Endothelial cell of umbilical vein (primary cell): ENCODE data around the gene SEMA4A. TPM values are rescaled to one million over a fixed set of nuclear protein-coding genes. Genes with fewer than 3 reads are reported as not detected.

Experiments
- BruUV-seq: library from RNA; stranded (reverse); fragments of 400-500 nt; replicated peaks from 2 replicates; lab custom pipeline; 2021; lab: Mats Ljungman, UMichigan
- CTCF ChIA-PET: fragments of 300-600, 350-600 bp; sonication (Branson Sonifier 250); formaldehyde crosslinking; loops from one replicate; lab custom pipeline; 2021; ENCODE audit warnings: antibody characterized with exemption, inconsistent platforms; lab: Charles Lee
- POLR2A ChIA-PET: fragments of 300-600, 350-600 bp; sonication (Branson Sonifier 250); formaldehyde crosslinking; loops from one replicate; lab custom pipeline; 2021; ENCODE audit warnings: antibody characterized with exemption, inconsistent platforms; lab: Charles Lee
- DNase-seq: peaks from one replicate; pipeline ENCODE4 v3.0.0-alpha.2; 2011; ENCODE audit warnings: low read depth, low spot score
- FAIRE-seq: peaks from 2 replicates; lab custom pipeline; 2011; peaks lifted over from hg19 to GRCh38; lab: Jason Lieb, UNC
- H2AFZ ChIP-seq: 2 replicates; pipeline ENCODE4 v1.6.0; 2012; ENCODE audit warnings: low read depth, low read length, control low read depth, inconsistent platforms
- H3K27ac ChIP-seq: 2 replicates; pipeline ENCODE4 v1.5.1; 2011; ENCODE audit warnings: low read depth, mild to moderate bottlenecking, control low read depth, low read length, moderate library complexity; ENCODE audit not compliant: insufficient read depth
- H3K27me3 ChIP-seq, 2 experiments: 2 replicates each; pipeline versions ENCODE4 v1.6.0 to v1.6.1; 2011; ENCODE audit warnings: low read length in 2 of 2, mixed read lengths in 1 of 2; ENCODE audit not compliant: control insufficient read depth in 2 of 2, insufficient read depth in 2 of 2
- H3K36me3 ChIP-seq, 2 experiments: 2 replicates in 1 of 2; 3 replicates in 1 of 2; pipeline ENCODE4 v1.5.1; 2011; ENCODE audit warnings: low read length in 2 of 2, mild to moderate bottlenecking in 1 of 2, moderate library complexity in 1 of 2; ENCODE audit not compliant: control insufficient read depth in 2 of 2, insufficient read depth in 2 of 2; ENCODE audit errors: extremely low read depth in 1 of 2
- H3K4me1 ChIP-seq: 3 replicates; pipeline ENCODE4 v1.5.1; 2011; ENCODE audit warnings: mild to moderate bottlenecking, low read length; ENCODE audit not compliant: control insufficient read depth, insufficient read depth; ENCODE audit errors: extremely low read depth
- H3K4me2 ChIP-seq: 2 replicates; pipeline ENCODE4 v1.6.1; 2011; ENCODE audit warnings: low read length, control low read depth, mixed read lengths; ENCODE audit not compliant: insufficient read depth
- H3K4me3 ChIP-seq, 3 experiments: fragments of 200-600 bp in 1 of 3; sonication (generic), shearing (Covaris generic) in 1 of 3; replicated peaks in 1 of 3; 2 replicates each; pipeline ENCODE4 v1.5.1; 2011 to 2016; ENCODE audit warnings: control low read depth in 3 of 3, low read length in 3 of 3, mild to moderate bottlenecking in 2 of 3, inconsistent platforms in 1 of 3, low read depth in 1 of 3, moderate library complexity in 1 of 3; ENCODE audit not compliant: insufficient read depth in 1 of 3
- H3K79me2 ChIP-seq: 2 replicates; pipeline ENCODE4 v1.6.0; 2012; ENCODE audit warnings: low read length, inconsistent platforms; ENCODE audit not compliant: control insufficient read depth, insufficient read depth
- H3K9ac ChIP-seq: replicated peaks from 2 replicates; pipeline ENCODE3; 2011; ENCODE audit warnings: low read length, control low read depth; ENCODE audit not compliant: insufficient read depth; ENCODE audit errors: extremely low read depth
- H3K9me1 ChIP-seq: replicated peaks from 3 replicates; pipeline ENCODE4 v1.6.0; 2011; ENCODE audit warnings: mild to moderate bottlenecking, low read length; ENCODE audit not compliant: control insufficient read depth, insufficient read depth; ENCODE audit errors: extremely low read depth
- H3K9me3 ChIP-seq: replicated peaks from 2 replicates; pipeline ENCODE4 v1.5.1; 2012; ENCODE audit warnings: low read length, inconsistent platforms; ENCODE audit not compliant: control insufficient read depth, insufficient read depth
- H4K20me1 ChIP-seq: replicated peaks from 2 replicates; pipeline ENCODE3; 2011; ENCODE audit warnings: mild to moderate bottlenecking, low read length; ENCODE audit not compliant: control insufficient read depth, insufficient read depth; ENCODE audit errors: extremely low read depth
- CTCF ChIP-seq, 2 donors: IDR thresholded peaks; 1 replicate in 1 of 2; 2 replicates in 1 of 2; pipeline ENCODE4 v1.5.1; 2011; ENCODE audit warnings: low read length in 2 of 2, mild to moderate bottlenecking in 2 of 2, moderate library complexity in 2 of 2, control low read depth in 1 of 2, inconsistent platforms in 1 of 2, low read depth in 1 of 2; ENCODE audit not compliant: insufficient read depth in 1 of 2; ENCODE audit errors: extremely low read depth in 1 of 2
- EZH2 ChIP-seq: IDR thresholded peaks from 2 replicates; pipeline ENCODE4 v1.6.1; 2012; ENCODE audit warnings: borderline replicate concordance, low read depth, mild to moderate bottlenecking, moderate library complexity, low read length, inconsistent platforms; ENCODE audit not compliant: severe bottlenecking
- FOS ChIP-seq: IDR thresholded peaks from 2 replicates; pipeline ENCODE4 v1.6.1; 2011; ENCODE audit warnings: mild to moderate bottlenecking, low read length, moderate library complexity, borderline replicate concordance; ENCODE audit not compliant: insufficient read depth
- GATA2 ChIP-seq: IDR thresholded peaks from 2 replicates; pipeline ENCODE4 v1.7.0; 2011; ENCODE audit warnings: low read depth, mild to moderate bottlenecking, moderate library complexity, mixed read lengths, low read length; ENCODE audit not compliant: insufficient read length, insufficient read depth
- JUN ChIP-seq: IDR thresholded peaks from 2 replicates; pipeline ENCODE4 v1.6.1; 2011; ENCODE audit warnings: borderline replicate concordance, low read depth; ENCODE audit not compliant: insufficient read length, insufficient read depth
- MAX ChIP-seq: IDR thresholded peaks from 2 replicates; pipeline ENCODE4 v1.6.1; 2011; ENCODE audit not compliant: insufficient read depth, insufficient read length
- MYC ChIP-seq: IDR thresholded peaks from one replicate; pipeline ENCODE4 v1.6.1; 2011; ENCODE audit warnings: mild to moderate bottlenecking, low read depth, low read length
- POLR2A ChIP-seq: IDR thresholded peaks from 2 replicates; pipeline ENCODE4 v1.6.1; 2012; ENCODE audit warnings: low read depth, mild to moderate bottlenecking, control low read depth, low read length
- POLR2AphosphoS5 ChIP-seq: IDR thresholded peaks from 2 replicates; pipeline ENCODE4 v1.6.1; 2012; ENCODE audit warnings: low read depth, mild to moderate bottlenecking, control low read depth, low read length, moderate library complexity; ENCODE audit not compliant: insufficient read depth
- dilution Hi-C: fragments of 300-500 bp; cut with MboI; formaldehyde crosslinking; loops from one replicate; pipeline ENCODE4 v1.15.0; 2019; ENCODE audit warnings: low sequenced_read_pairs; ENCODE audit not compliant: extremely low pct_ligation_motif_present
- intact Hi-C: fragments of 100-400 bp; cut with micrococcal nuclease; formaldehyde crosslinking; loops from one replicate; pipeline ENCODE4 v1.10.0; 2022
- polyA plus RNA-seq, 4 experiments: library from polyadenylated mRNA; depleted of rRNA in 3 of 4; stranded (reverse) in 3 of 4; unstranded in 1 of 4; fragments of >200 nt; gene quantifications; 2 replicates each; pipeline versions ENCODE4 v1.2.1 to v1.2.3, GENCODE V29; 2011 to 2012; ENCODE audit warnings: missing spikeins in 1 of 4
- total RNA-seq: library from RNA; stranded (reverse); gene quantifications from 2 replicates; pipeline ENCODE4 v1.2.3, GENCODE V29; 2021

SEMA4A gene
- total and polyA plus RNA-seq, 2 donors (not counting 3 experiments of a cell fraction or from before 2014, with no cell fraction given), result 1.5 to 1.6 TPM

GRCh38 chr1:156130578-156130942 is 22.8 kb upstream of the SEMA4A start:
- Histone ChIP-seq H3K4me1 (peaks cover 48% of the 10 kb centered on the region), H3K4me2 (no peak overlapping the region), H3K27me3 (no peaks in the 10 kb centered on the region), H3K36me3 (peaks cover 15 to 23% of the 10 kb centered on the region in 2 experiments), H3K27ac (peak overlapping the region; percentile 18), H3K79me2 (peaks cover 70% of the 10 kb centered on the region), H3K4me3 (no peak overlapping the region), H3K9ac (no peak overlapping the region), H3K9me3 (no peaks in the 10 kb centered on the region), H4K20me1 (no peaks in the 10 kb centered on the region), H3K9me1 (no peaks in the 10 kb centered on the region), H2AFZ (no peak overlapping the region)
- intact Hi-C loops (loop anchor here (1.0 to 10.0 kb wide), 5 partner anchors 16 to 166 kb away; partner anchors contain the start of gene LMNA), dilution Hi-C loops (loop anchor here (10.0 kb wide), 1 partner anchor 94 kb away; no protein-coding TSS in a partner anchor)
- no TSS peak for BruUV-seq
- no peak for TF ChIP-seq MAX
- no peak for TF ChIP-seq POLR2A
- no peak for TF ChIP-seq GATA2
- no peak for TF ChIP-seq EZH2
- TF ChIP-seq JUN, result no peak
- TF ChIP-seq POLR2AphosphoS5, result no peak
- no peak for TF ChIP-seq CTCF (IDR thresholded peaks at IDR 0.05; ENCODE audit: extremely low read depth in 1 of 2, insufficient read depth in 1 of 2, low read depth in 1 of 2, low read length in 2 of 2)
- no peak for TF ChIP-seq FOS
- no peak for TF ChIP-seq MYC
- ChIA-PET POLR2A (interaction anchor here (1.2 to 5.1 kb wide), 4 partner anchors 11 to 34 kb away, joined by 4 to 55 read pairs (median 7); partner anchors contain the start of gene LMNA), CTCF (interaction anchor here (0.9 to 13.0 kb wide), 14 partner anchors 11 to 228 kb away, joined by 3 to 627 read pairs (median 8); partner anchors contain the start of genes LMNA, MEX3A and UBQLN4)
- DNase-seq (no peak), FAIRE-seq (no peak)
